Limb (tissue), 2 donors: ENCODE measurements around the gene HMCN2.
"Not testable (repeated sequence)": the region's sequence is repeated elsewhere in the genome, so short reads cannot be mapped to it uniquely, and the experiment has no call there.

ENCODE experiments used
- DNase-seq, 2 donors: peaks; one replicate each; pipeline ENCODE4 v3.0.0-alpha.2; 2016; ENCODE audit errors: extremely low spot score in 2 of 2

Gene HMCN2

DNA sequence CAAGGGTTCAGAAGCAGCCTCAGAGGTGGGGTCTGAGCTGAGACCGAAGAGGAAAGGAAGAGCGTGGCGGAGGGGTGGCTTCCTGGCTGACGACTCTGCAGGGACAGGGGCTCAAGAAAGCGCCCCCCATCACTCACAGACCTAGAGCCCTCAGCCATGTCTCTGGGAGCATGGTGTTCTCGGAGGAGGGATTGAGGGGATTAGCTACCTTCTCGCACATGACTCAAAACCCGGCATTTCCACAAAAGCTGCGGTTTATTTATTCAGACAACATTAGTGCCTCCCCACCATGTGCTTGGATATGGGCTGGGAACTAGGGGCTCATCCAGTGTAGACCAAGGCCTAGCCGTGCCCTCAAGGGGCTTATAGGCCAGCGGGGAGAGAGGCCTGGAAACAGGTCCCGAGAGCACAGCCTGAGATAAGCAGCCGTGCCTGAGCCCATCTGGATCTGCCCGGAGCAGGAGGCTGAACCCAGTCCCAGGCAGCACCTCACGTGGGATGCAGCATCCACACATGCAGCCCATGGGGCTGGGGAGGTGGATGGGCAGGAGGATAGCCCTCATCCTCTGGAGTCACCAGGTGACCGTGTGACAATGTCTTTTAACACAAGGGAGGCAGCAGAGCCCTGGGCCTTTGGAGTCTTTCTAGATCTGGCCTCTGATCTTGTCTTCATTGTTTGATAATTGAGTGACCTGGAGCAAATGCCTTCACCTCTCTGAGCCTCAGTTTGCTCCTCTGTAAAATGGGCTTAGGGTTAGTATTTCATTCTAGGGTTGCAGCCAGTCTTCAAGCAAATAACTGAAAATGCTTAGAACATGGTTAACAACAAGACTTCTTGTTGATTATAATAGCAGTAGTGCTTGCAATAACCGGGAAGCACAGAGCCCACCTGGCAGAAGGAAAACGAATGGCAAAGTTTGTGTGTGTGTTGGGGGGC is 878 bp upstream of the HMCN2 start:
- no peak for DNase-seq

DNA sequence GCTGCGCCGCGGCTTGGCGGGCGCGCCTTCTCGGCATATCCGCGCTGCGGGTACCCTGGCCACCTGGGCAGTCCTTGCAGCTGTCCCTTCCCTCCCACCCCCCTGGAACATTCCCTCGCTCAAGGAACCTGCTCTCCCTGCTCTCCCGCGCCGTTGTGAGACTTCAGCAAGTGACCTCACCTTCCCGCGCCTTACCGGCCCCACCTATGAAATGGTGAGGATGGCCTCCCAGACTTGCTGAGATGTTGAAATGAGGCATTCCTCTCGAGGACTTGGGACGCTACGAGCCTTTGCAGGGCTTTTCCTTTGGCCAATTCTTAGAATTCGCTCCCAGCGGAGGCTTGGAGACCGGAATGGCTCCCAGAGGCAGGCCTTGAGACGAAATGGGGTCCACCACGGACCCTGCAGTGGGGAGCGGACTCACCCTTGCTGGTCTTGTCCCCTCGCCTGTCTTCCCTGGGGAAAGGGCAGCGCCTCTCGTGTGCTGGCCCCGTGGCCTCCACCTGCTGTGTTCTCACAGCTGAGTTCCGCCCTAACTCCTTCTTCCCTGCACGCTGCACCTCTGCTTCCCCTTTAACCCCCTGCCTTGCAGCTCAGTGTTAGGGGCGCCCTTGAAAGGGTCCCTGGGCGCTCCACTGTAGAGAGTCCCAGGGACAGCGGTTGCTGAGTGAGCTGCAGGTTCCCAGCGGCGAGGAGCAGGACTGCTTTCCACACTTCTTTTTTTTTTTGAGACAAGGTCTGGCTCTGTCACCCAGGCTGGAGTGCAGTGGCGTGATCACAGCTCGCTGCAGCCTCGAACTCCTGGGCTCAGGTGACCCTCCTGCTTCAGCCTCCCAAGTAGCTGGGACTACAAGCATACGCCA is 907 bp downstream of the HMCN2 start:
- DNase-seq, result no peak

DNA sequence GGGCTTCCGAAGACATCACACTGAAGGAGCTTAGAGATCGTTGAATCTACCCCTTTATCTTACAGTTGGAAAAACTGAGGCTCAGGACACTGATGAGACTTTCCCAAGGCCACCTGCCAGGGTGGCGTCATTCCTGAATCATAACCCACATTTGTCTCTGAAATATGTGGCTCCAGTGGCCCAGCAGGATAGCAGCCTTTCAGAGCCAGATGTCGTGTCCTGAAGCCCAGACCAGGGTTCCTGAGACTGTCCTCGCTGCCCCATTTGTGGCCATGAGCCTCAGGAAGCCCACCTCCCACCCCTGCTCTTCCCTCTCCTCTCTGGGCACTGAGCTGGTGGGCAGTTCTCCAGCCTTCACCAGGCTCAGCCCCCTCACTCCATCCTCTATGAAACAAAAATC is 2.4 kb downstream of the HMCN2 start:
- no peak for DNase-seq

DNA sequence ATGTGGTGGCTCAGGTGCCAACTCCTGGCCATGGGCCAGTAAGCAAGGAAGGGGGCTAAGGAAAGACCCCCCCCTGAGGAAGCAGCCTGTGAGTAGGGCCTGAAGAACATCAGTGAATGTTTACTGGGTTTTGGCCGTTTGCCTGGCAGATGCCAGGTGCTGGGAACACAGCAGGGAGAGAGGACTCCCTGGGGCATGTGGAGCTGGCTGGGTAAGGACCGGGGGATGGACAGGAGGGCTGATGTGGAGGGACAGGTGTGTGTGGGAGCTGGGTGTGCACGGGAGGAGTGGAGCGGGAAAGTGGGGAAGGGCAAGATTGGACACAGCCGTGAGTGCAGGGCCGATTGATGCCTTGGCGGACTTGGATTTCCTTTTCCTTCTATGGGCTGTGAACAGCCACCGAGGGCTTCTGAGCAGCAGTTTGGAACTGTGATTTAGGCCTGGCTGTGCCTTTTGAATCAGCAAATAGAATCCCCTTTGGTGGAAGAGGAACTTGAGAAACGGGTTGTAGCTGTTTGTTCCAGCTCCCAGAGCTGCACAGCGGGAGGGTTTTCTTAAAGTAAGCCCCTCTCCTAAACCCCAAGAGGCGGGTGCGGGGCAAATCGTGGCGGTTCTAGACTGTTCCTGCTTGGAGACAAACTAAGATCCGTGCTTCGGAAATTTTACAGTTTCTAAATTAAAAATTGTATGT is 3.1 kb downstream of the HMCN2 start:
- peak in 1 of 2 donors; percentile 29 for DNase-seq

DNA sequence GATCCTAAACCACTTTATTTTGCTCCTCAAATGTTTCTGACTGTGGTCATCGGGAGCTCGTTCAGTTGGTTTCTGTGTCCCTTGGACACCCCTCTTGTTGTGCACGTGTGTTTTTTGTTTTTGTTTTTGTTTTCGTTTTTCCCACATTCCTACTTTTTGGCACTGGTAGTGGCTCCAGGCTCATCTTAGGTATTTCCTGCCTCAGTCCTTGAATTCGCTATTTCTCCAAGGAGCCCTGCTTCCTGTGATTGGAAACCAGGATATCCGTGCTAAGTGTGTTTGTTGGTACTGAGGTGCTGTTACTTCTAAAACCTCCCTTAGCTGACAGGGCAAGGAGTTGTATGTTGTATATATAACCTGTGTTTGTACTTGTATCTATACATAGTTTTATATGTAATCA is 5.9 kb downstream of the HMCN2 start:
- no peak for DNase-seq

DNA sequence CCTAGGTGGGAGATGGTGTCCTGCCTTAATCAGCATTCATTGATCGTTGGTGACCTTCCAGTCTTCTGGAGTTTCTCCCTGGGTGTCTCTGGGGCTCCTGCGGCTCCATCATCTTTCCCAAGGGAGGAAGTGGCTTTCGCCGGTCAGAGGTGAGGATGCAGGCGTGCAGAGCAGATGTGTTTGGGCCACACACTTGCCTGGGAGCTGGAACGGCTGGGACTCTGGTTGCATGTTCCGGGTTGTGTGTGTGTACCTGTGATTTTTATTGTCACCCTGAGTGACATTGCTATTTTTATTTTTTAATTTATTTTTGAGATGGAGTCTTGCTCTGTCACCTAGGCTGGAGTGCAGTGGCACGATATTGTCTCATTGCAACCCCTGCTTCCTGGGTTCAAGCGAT is 9.6 kb downstream of the HMCN2 start:
- DNase-seq, result no peak

DNA sequence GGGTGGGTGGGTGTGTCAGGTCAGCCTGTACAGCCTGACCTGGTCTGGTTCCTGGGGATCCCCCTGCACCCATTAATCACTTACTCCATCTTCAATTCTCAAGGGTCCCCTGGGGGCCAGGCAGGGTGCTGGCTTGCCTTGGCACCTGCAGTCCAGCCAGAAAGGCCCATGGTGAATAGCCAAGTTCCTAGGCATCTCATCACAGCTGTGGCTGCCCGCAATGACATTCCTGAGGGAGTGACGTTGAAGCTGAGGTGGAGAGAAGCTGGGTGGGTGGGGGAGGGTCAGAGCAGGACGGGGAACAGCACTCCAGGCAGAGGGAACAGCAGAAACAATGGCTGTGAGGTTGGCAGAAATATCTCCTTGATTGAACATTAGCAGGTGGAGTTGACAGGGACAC is 10.6 kb downstream of the HMCN2 start:
- no peak for DNase-seq

DNA sequence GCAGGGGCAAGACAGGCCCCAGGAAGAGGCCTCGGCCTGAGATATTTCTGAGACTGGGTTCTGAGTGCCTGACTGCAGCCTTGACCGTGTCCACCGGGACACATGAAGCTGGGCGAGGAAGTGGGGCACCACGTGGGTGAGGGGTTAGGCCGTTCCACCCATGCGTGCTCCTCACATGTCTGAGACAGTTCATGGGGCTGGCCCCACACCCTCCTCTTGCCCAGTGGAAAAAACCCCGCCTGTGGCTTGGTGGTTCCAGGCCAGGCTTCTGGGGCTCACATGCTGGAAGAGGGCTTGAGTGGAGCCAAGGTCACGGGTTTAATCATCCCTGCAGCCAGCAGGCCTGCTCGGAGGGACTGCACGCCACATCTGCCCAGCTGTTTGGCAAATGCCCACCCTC is 11.4 kb downstream of the HMCN2 start:
- DNase-seq, result no peak

DNA sequence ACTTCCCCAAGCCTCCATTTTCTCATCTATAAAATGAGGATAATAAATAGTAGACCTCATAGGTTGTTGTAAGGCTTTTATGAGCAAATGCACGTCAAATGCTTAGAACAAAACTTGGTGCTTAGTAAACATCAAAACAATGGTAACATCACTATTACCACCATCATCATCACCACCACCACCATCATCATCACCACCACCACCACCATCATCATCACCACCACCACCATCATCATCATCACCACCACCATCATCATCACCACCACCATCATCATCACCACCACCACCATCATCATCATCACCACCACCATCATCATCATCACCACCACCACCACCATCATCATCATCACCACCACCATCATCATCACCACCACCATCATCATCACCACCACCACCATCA is 12.0 kb downstream of the HMCN2 start:
- not testable (repeated sequence) for DNase-seq

DNA sequence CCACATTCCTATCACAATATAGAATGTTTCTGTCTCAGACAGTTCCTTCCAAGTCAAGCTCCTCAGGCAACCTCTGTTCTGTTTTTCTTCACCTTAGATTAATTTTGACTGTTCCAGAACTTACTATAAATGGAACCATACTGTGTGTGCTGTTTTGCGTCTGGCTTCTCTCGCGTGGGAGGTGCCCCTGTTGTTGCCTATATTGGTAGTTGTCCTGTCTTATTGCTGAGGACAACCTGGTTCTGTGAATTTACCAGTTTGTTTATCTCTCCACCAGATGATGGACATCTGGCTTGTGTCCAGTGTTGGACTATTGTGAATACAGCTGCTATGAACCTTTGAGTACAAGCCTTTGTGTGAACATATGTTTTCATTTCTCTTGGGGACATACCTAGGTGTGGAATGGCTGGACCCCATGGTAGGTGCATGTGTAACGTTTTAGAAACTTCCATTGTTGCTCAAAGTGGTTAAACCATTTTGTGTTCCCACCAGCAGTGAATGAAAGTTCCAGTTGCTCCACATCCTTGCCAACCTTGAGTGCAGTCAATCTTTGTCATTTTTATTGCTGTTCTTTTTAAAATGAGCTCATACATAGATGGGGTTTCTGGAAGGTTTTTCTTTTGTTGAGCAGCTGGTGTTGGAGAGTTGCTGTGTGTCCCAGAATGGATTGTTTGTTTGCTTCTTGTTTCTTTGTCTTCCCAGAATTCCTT is 18.1 kb downstream of the HMCN2 start:
- DNase-seq, result no peak

DNA sequence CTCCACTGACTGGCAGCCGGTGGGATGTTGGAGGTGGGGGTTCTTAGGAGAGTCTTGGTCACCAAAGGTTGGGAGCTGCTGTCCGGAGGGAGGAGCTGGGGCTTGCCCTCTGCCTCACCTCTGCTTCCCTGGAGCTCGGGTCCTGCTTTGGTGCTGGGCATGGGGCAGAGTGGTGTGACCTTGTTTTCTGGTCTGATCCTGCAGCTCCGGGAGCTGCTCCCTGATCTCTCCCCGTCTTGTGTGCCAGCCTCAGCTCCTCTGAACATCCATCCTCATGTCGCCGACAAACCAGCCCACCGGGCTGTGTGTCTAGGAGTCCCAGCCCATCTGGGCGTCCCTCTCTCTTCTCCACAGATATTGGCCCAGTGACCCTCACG is 18.7 kb downstream of the HMCN2 start:
- DNase-seq, result no peak

DNA sequence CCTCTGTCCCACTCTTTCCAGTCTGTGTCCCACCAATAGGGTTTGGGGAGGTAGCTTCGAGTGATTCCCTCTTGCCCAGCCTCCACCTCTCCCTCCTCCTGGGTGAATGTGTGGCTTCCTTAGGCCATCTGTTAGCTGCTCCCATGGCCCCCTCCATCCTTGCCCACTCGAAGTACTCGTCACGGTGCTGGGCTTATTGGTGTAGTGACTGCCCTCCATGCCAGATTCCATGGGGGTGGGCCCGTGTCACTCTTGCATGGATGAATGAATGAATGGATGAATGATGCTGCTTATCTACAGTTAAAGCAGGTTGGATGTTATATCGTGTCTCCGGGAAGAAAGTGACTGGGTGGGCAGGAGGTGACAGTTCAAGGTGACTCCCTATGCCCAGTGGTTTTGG is 19.1 kb downstream of the HMCN2 start:
- DNase-seq, result no peak

DNA sequence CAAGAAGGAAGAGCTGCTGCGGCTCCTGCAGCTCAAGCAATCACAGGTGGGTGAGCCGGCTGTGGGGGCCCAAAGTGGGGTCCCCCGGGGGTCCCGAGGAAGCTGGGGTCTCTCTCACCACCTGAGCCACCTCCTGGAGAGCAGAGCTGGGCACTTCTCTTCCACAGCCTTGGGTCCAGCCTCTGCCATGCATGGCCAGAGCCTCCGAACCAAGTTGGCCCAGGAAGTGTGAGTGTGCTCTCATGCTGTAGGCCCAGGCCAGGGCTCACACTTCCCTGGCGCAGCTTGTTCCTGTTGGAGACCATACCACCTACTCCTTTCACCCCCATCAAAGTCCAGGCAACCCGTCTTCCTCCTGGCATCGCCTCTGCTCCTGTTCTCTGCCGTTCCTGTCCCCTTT is 19.7 kb downstream of the HMCN2 start:
- DNase-seq, result no peak

DNA sequence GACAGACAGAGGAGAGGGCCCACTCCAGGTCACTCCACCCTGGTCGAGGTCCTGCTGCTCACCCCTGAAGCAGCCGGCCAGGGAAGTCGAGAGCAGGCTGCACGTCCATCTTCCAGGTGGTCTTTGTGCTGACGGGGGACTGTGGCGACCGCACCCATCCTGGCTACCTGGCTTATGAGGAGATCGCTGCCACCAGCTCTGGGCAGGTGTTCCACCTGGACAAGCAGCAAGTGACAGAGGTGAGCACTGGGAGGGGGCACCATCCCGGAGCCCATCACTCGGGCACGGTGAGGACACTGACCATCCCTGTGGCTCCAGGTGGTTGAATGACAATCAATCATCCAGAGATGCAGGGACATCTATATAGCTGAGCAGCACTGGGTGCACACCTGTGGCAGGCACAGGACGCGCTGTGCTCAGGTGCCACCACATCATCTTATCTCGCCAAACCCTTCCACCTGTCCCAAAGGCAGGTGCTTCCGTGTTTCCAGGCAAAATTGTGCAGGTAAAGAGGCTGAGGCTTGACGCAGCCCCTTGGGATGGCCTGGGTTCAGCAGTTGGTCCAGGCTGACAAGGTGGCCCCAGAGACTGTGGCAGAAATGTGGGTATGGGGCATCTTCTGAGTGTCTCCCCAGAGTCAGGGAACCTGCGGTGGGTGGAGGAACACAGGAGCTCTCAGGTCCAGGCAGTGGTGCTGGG is 20.7 kb downstream of the HMCN2 start:
- DNase-seq, result no peak

DNA sequence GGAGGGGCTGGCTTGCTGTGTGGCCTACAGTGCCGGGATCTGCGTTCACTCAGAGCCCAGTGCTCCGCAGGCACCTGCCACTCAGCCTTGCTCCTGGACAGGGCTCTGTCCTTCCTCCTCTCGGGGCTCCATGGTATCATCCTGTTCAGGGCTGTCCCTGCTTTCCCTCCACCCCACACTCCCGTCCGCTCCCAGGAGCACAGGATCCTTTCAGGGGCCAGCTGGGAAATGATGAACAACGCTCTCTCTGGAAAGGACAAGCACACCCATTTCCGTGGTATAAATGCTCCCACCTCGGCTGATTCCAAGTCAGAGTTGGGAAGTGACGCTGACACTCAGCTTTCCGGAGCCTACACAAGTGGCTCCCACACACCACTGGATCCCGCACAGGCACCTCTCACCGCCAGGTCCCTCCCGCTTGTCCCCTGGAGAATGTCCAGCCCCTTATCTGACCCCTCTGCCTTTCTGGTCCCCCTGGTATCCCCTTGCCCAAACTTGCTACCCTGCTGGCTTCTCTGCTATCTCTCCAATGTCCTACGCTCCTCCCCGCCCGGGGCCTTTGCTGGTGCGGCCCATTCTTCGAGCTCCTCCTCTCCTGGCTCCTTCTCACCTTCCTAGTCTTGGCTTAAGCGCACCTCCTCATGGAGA is 21.3 kb downstream of the HMCN2 start:
- no peak for DNase-seq

DNA sequence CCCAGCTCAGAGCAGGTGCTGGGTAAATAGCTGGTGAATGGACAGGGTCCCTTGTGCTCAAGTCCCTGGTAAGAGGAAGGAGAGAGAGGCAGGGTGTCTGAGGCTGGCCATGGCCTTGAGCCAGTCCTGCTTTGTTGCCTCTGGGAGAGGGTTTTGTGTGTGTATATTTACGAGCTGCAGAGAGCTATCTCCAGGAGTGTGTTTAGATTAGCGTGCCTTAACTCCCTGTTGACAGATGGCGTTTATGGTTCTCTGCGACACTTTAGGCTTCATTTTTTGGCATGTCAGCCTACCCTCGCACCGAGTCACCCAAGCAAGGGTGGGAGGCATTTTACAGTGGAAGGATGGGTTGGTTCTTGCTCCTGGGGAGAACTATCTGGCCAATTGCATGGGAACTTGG is 22.2 kb downstream of the HMCN2 start:
- no peak for DNase-seq

DNA sequence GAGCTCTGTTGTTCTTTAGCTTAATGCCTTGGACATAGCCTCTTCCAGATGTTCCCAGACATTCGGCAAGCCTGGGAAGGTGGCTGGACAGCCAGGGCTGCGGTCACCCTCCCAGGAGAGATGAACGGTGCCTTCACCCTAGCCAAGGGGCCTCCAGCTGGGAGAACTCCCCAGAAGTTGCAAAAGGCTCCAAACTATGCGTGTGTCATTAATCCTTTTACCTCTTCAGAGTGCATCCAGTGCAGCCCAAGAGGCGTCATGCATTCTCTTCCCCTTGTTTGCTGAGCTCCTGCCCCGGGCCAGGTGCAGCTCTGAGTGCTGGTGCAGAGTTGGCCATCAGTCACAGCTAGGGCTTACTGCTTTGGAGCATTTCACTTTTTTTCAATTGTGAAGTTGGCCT is 22.8 kb downstream of the HMCN2 start:
- no peak for DNase-seq

DNA sequence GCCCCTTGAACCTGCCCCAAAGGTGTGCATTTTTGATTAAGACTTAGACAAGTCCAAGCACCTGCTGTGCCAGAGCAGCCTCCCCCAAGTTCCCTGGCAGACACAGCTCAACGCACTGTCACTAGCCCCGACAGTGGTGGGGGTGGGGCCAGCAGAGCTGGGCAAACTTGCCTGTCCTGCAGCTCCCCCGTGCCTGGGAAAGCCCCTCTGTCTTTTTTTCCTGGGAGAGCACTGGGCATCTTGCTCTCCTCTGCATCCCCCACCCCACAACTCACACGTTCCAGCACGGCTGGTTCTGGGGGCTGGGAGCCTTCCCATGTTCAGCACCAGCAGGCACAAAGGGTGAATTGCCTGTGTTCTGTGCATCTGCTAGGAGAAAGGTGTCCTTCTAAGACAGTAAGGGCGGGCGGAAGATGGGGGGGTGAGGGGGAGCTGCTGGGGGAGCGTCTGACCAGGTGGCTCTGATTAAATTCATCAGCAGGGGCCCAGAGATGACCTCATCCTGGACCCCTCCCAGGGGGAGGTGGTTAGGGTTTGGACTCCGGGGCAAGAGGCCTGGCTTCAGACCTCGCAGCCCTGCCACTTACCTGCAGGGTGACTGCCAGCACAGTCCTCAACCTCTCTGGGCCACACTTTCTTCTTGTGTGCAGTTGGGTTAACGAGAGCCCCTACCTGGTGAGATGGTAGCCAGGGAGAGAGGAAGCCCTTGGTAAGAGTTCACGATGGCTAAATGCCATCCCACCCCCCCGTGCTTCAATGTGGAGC is 23.5 kb downstream of the HMCN2 start:
- DNase-seq, result no peak

DNA sequence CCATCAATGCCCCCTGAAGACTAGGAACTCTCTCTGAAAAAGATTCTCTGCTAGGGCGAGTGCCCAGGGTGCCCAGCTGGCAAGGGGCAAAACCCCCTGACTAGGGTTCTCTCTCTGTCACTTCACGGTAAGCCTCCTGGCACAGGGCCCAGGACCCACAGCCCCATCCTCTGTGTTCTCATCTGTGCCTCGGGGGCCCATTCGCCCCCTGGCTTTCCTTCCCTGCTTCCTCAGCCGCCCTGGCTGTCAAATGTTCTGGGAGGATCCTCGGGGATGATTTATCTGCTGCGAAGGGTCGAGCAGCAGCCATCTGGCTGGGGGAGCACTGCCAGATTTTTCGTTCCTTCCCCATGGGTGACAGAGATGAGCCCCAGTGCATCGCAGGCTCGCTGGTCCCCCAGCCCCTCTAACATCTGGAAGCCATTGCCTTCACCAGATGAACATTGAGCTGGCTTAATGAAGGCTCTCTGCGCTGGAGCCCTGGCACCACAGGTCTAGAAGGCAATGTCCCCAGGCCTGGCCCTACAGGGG is 24.2 kb downstream of the HMCN2 start:
- peak in 1 of 2 donors; percentile 42 for DNase-seq
